Neural cell (in vitro differentiated cells): ENCODE results near the gene OSBPL5. TPM values are rescaled to one million over a fixed set of nuclear protein-coding genes. Genes with fewer than 3 reads are reported as not detected.

ENCODE experiments used
- H2AFZ ChIP-seq: fragments of 200-600, 300-800 bp; sonication (generic), shearing (Covaris generic); 2 replicates; pipeline ENCODE4 v1.6.0; 2014; ENCODE audit warnings: low read depth, mild to moderate bottlenecking, antibody characterized with exemption, low read length, moderate library complexity
- H3F3A ChIP-seq: fragments of 200-600 bp; shearing (Covaris generic); 2 replicates; pipeline ENCODE4 v1.6.1; 2016; ENCODE audit warnings: mild to moderate bottlenecking, moderate library complexity, mixed read lengths, antibody characterized with exemption, low read length; ENCODE audit not compliant: insufficient read depth, poor library complexity, severe bottlenecking
- H3K27ac ChIP-seq: fragments of 200-600, 300-800 bp; sonication (generic), shearing (Covaris generic); 2 replicates; pipeline ENCODE4 v1.5.1; 2014; ENCODE audit warnings: mild to moderate bottlenecking, low read length, moderate library complexity
- H3K27me3 ChIP-seq: fragments of 300-800, 200-600 bp; sonication (generic), shearing (Covaris generic); 2 replicates; pipeline ENCODE4 v1.6.0; 2014; ENCODE audit warnings: mild to moderate bottlenecking, low read depth, low read length, moderate library complexity; ENCODE audit not compliant: insufficient read depth
- H3K36me3 ChIP-seq: fragments of 300-800, 200-600 bp; sonication (generic), shearing (Covaris generic); 2 replicates; pipeline ENCODE4 v1.5.1; 2014; ENCODE audit warnings: mild to moderate bottlenecking, antibody characterized with exemption, low read length, moderate library complexity; ENCODE audit not compliant: insufficient read depth
- H3K4me2 ChIP-seq: fragments of 300-800, 200-600 bp; sonication (generic), shearing (Covaris generic); 2 replicates; pipeline ENCODE4 v1.6.0; 2014; ENCODE audit warnings: mild to moderate bottlenecking, low read length
- H3K4me3 ChIP-seq: fragments of 300-800, 200-600 bp; sonication (generic), shearing (Covaris generic); 2 replicates; pipeline ENCODE4 v1.5.1; 2014; ENCODE audit warnings: mild to moderate bottlenecking, low read length, moderate library complexity
- H3K79me2 ChIP-seq: fragments of 200-600 bp; shearing (Covaris generic); replicated peaks from 2 replicates; pipeline ENCODE4 v1.6.0; 2014; ENCODE audit warnings: mild to moderate bottlenecking, low read length, moderate library complexity; ENCODE audit not compliant: insufficient read depth
- H3K9ac ChIP-seq: fragments of 300-800, 200-600 bp; sonication (generic), shearing (Covaris generic); 2 replicates; pipeline ENCODE4 v1.6.1; 2016; ENCODE audit warnings: mild to moderate bottlenecking, low read length, mixed read lengths
- H3K9me2 ChIP-seq: fragments of 200-600 bp; shearing (Covaris generic); 2 replicates; pipeline ENCODE4 v1.6.1; 2016; ENCODE audit warnings: mild to moderate bottlenecking, low read length, mixed read lengths; ENCODE audit not compliant: insufficient read depth
- H3K9me3 ChIP-seq: fragments of 200-600, 300-800 bp; sonication (generic), shearing (Covaris generic); 2 replicates; pipeline ENCODE4 v1.6.1; 2016; ENCODE audit warnings: mild to moderate bottlenecking, mixed run types, low read length, moderate library complexity, mixed read lengths
- H4K20me1 ChIP-seq: fragments of 200-600 bp; shearing (Covaris generic); 2 replicates; pipeline ENCODE4 v1.6.1; 2016; ENCODE audit warnings: mild to moderate bottlenecking, mixed run types; ENCODE audit not compliant: insufficient read depth
- CTCF ChIP-seq: fragments of 450-650 bp; IDR thresholded peaks from 2 replicates; pipeline ENCODE4 v1.5.1; 2014; ENCODE audit warnings: antibody characterized with exemption, mild to moderate bottlenecking, moderate library complexity; ENCODE audit not compliant: poor library complexity, severe bottlenecking
- EP300 ChIP-seq: fragments of 450-650 bp; conservative IDR thresholded peaks from 2 replicates; pipeline ENCODE4 v1.6.1; 2014; ENCODE audit warnings: antibody characterized with exemption, mild to moderate bottlenecking, moderate library complexity; ENCODE audit not compliant: poor library complexity, severe bottlenecking
- EZH2 ChIP-seq: fragments of 200-600, 300-800 bp; shearing (Covaris generic), sonication (generic); IDR thresholded peaks from 2 replicates; pipeline ENCODE4 v1.6.1; 2014; ENCODE audit warnings: antibody characterized with exemption, low read length, borderline replicate concordance, mild to moderate bottlenecking; ENCODE audit not compliant: insufficient read depth, poor library complexity, severe bottlenecking
- MXI1 ChIP-seq: fragments of 450-650 bp; conservative IDR thresholded peaks from 2 replicates; pipeline ENCODE4 v1.6.1; 2014; ENCODE audit warnings: antibody characterized with exemption, mild to moderate bottlenecking; ENCODE audit not compliant: poor library complexity, severe bottlenecking
- POLR2AphosphoS5 ChIP-seq: IDR thresholded peaks from 2 replicates; pipeline ENCODE4 v1.6.1; 2012
- RAD21 ChIP-seq: fragments of 450-650 bp; conservative IDR thresholded peaks from 2 replicates; pipeline ENCODE4 v1.6.1; 2014; ENCODE audit warnings: antibody characterized with exemption, mild to moderate bottlenecking, moderate library complexity
- REST ChIP-seq: IDR thresholded peaks from 2 replicates; pipeline ENCODE4 v1.6.1; 2012; ENCODE audit warnings: borderline replicate concordance
- SMC3 ChIP-seq: fragments of 450-650 bp; conservative IDR thresholded peaks from 2 replicates; pipeline ENCODE4 v1.6.1; 2014; ENCODE audit warnings: antibody characterized with exemption, mild to moderate bottlenecking, moderate library complexity; ENCODE audit not compliant: poor library complexity
- TAF1 ChIP-seq: IDR thresholded peaks from 2 replicates; pipeline ENCODE4 v1.6.1; 2012; ENCODE audit warnings: low read depth
- polyA plus RNA-seq: library from polyadenylated mRNA; depleted of rRNA; stranded (reverse); fragments of >200 nt; gene quantifications from 2 replicates; pipeline ENCODE4 v1.2.3, GENCODE V29; 2014

The OSBPL5 gene
- polyA plus RNA-seq, 1 donor from 2014 or later = 49.1 TPM

DNA sequence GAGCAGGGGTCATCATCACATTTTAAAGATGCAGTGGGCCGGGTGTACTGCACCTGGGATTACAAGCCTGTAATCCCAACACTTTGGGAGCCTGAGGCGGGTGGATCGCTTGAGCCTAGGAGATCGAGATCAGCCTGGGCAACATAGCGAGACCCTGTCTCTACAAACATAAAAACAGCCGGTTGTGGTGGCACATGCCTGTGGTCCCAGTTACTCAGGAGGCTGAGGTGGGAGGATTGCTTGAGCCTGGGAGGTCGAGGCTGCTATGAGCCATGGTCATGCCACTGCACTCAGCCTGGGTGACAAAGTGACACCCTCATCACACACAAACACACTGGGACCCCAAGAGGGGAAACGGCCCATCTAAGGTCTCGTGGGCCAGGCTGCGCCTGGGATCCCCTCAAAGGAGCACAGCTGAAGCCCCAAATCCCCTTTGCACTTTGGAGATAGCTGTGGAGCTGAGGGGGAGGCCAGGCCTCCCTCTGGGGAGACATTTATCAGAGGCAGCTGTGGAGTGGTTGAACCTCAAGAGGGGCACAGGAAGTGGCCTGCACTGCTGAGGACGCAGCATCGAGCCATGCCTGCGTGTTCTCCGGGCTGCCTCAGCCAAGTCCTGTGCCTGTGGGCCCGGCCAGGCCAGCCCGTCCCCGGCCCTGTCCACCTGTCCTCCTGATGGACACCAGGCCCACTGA is 27.5 kb downstream of the OSBPL5 start:
- Histone ChIP-seq H3K9ac (no peak overlapping the region), H3K79me2 (no peaks in the 10 kb centered on the region), H3K27ac (no peak overlapping the region), H3K4me2 (no peak overlapping the region), H3K9me2 (no peaks in the 10 kb centered on the region), H2AFZ (no peak overlapping the region), H3K36me3 (no peaks in the 10 kb centered on the region), H3K4me3 (no peak overlapping the region), H4K20me1 (no peaks in the 10 kb centered on the region), H3K9me3 (no peaks in the 10 kb centered on the region), H3F3A (no peaks in the 10 kb centered on the region), H3K27me3 (no peaks in the 10 kb centered on the region)
- TF ChIP-seq RAD21 = no peak
- TF ChIP-seq EZH2 = no peak
- no peak for TF ChIP-seq POLR2AphosphoS5
- TF ChIP-seq EP300 = no peak

DNA sequence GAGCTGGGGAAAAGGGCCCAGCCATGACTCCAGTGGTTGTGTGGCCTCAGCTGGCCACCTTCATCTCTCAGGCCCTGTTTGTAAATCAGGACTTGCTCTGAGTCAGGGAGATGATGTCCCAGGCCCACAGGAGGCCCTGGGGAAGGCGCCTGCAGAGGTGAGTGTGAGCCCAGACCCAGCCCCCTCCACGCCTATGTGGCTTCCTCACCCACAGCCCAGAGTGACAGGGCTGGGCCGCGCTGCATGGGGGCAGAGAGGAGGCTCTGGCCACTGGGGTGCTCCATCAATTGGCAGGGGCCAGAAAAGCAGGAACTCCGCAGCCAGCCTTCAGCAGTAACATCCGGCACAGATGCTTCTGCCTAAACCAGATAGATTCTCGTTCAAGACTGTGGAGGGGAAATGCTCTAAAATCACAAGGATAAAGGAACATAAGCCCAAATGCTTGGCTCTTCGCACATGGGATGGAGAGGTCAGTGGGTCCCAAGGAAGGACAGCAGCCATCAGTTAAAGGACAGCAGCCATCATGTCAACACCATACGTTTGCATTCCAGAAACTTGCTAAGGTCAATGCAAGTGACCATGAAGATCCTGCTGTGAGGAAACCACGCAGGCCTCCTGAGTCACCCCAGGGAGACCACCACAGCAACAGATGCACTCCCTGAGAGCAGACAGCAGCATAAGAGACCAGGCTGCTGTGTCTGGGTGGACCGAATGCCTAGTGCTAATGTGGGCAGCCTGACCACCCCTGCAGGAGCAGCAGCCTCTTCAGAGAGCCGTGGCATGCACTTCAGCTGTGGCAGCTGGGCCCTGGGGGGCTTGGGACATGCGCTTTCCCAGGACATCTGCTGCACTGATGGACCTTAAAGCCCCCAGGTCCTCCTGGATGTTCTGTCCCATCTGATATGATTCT is 28.3 kb downstream of the OSBPL5 start:
- no peaks in the 10 kb centered on the region for H4K20me1 ChIP-seq

More for the DNA sequence above, 28.3 kb downstream of the OSBPL5 start:
- Histone ChIP-seq H3K9me2 (no peaks in the 10 kb centered on the region), H3K9ac (no peak overlapping the region), H3K9me3 (no peaks in the 10 kb centered on the region), H3K27ac (no peak overlapping the region), H3K36me3 (no peaks in the 10 kb centered on the region), H3K4me3 (no peak overlapping the region), H2AFZ (no peak overlapping the region), H3K27me3 (no peaks in the 10 kb centered on the region), H3F3A (no peaks in the 10 kb centered on the region), H3K4me2 (no peak overlapping the region), H3K79me2 (no peaks in the 10 kb centered on the region)
- no peak for TF ChIP-seq CTCF
- TF ChIP-seq POLR2AphosphoS5 = no peak
- TF ChIP-seq REST = no peak
- TF ChIP-seq EP300 = no peak
- TF ChIP-seq TAF1 = no peak
- TF ChIP-seq EZH2 = no peak
- TF ChIP-seq MXI1 = no peak
- TF ChIP-seq SMC3 = no peak
- no peak for TF ChIP-seq RAD21
